Heart right ventricle (tissue), 16 donors: ENCODE measurements around the gene MIPEP. TPM values are rescaled to one million over a fixed set of nuclear protein-coding genes. Genes with fewer than 3 reads are reported as not detected.

Experiments
- ATAC-seq, 8 donors: fragments of 200-7000 bp; cut with Tn5 transposase; one replicate each; pipeline ENCODE4 v1.9.1; 2020; ENCODE audit warnings: mild to moderate bottlenecking in 8 of 8, moderate library complexity in 8 of 8, moderate number of reproducible peaks in 1 of 8
- DNase-seq, 2 donors: peaks; one replicate each; pipeline ENCODE4 v3.0.0-alpha.2; 2020
- H3K27ac ChIP-seq, 10 donors: fragments of 200-600 bp; sonication (generic) in 2 of 10; one replicate each; pipeline versions ENCODE4 v1.5.0 to v1.8.0; 2020 to 2022; ENCODE audit warnings: mild to moderate bottlenecking in 3 of 10
- H3K27me3 ChIP-seq, 7 donors: fragments of 200-600 bp; one replicate each; pipeline ENCODE4 v1.8.0; 2021 to 2022; ENCODE audit warnings: mild to moderate bottlenecking in 2 of 7
- H3K36me3 ChIP-seq, 9 donors: fragments of 200-600 bp; sonication (generic) in 1 of 9; one replicate each; pipeline versions ENCODE4 v1.5.0 to v1.8.0; 2020 to 2022; ENCODE audit warnings: mild to moderate bottlenecking in 2 of 9
- H3K4me1 ChIP-seq, 9 donors: fragments of 200-600 bp; sonication (generic) in 1 of 9; one replicate each; pipeline versions ENCODE4 v1.5.0 to v1.8.0; 2020 to 2022; ENCODE audit warnings: mild to moderate bottlenecking in 4 of 9
- H3K4me3 ChIP-seq, 10 donors: fragments of 200-600 bp; sonication (generic) in 2 of 10; one replicate each; pipeline versions ENCODE4 v1.5.0 to v1.8.0; 2020 to 2022; ENCODE audit warnings: mild to moderate bottlenecking in 7 of 10, moderate library complexity in 2 of 10
- H3K9me3 ChIP-seq, 11 donors: fragments of 200-600 bp in 10 of 11; sonication (generic) in 2 of 11; one replicate each; pipeline versions ENCODE4 v1.5.0 to v1.8.0; 2013 to 2022; ENCODE audit warnings: mild to moderate bottlenecking in 2 of 11, control low read depth in 1 of 11, moderate library complexity in 1 of 11
- CTCF ChIP-seq, 9 donors: fragments of 200-600 bp; sonication (generic) in 2 of 9; IDR thresholded peaks; one replicate each; pipeline versions ENCODE4 v1.5.0 to v1.8.0; 2021 to 2022; ENCODE audit warnings: antibody characterized with exemption in 9 of 9, mild to moderate bottlenecking in 5 of 9, moderate library complexity in 1 of 9
- WGBS, 2 donors: extraction: QIAGEN DNeasy Blood & Tissue Kit; methylation state at CpG; one replicate each; pipeline ENCODE4 v1.1.7; 2013; ENCODE audit warnings: inconsistent platforms in 1 of 2; 5-methylcytosine and 5-hydroxymethylcytosine counted together
- intact Hi-C, 10 donors: fragments of 100-400 bp; cut with DNase I; formaldehyde crosslinking; loops; one replicate each; pipeline versions ENCODE4 v1.11.1 to v1.14.2; 2022
- polyA plus RNA-seq, 2 donors: library from polyadenylated mRNA; stranded (reverse); fragments of 200-250 nt; gene quantifications; one replicate each; pipeline ENCODE4 v1.2.3, GENCODE V29; 2013
- total RNA-seq, 10 donors: library from RNA; stranded (reverse); fragmentation: NEBNext Ultra II Directional in 3 of 10; extraction: Animal tissue kit (Norgen Biotek cat#: 25700) in 3 of 10; gene quantifications; one replicate each; pipeline versions ENCODE4 v1.2.1 to v1.2.4, GENCODE V29; 2021 to 2023
- donor health status: Arrhythmogenic right ventricular cardiomyopathy.
- donor health status: ischemic (EF 13 %, LVEDD 7.1; RV severe dilation, severe dysfunction).
- donor health status: healthy with polysubstance abuse.
- donor health status: DM: no; HTN: yes; CAD: no.
- donor health status: DM: no; HTN: no; CAD: no.
- donor health status: ischemic (EF 25% LVEDD 6.9; RV normal size, moderate dysfunction).
- donor health status: ischemic (EF 25% LVEDD 5.7; RV mildly dilated, moderate dysfunction).
- donor health status: healthy.
- donor health status: DM: yes; HTN: yes; CAD: no.
- donor health status: Ischemic cardiomyopathy.
- donor health status: ischemic (EF 35%, LVEDD 5.7; RV mildly dilated, moderate dysfunction).
- donor health status: nonischemic (EF 11% LVEDD 7.7; RV severe dilation, severe dysfunction).
- donor health status: DM: yes; HTN: yes; CAD: no.
- donor health status: PGD.
- donor health status: ischemic (EF 29% LVEDD 5.4; RV normal size, mild dysfunction).
- donor health status: nonischemic (EF 23%, LVEDD 6.1; RV moderate dilation, normal function).

Gene MIPEP
- total and polyA plus RNA-seq, 12 donors = 23.4 to 83.4 (median 44.1) TPM

GRCh38 chr13:23743278-23744076 is 145.7 kb downstream of the MIPEP start:
- WGBS, 2 donors = 94% methylated on average over 8 of the region's 8 CpGs

GRCh38 chr13:23741879-23742510 is 147.2 kb downstream of the MIPEP start:
- no peaks in the 10 kb centered on the region for H3K9me3 ChIP-seq
- H3K4me3 ChIP-seq = no peak overlapping the region
- intact Hi-C loops = no loop called here
- H3K27ac ChIP-seq = no peak overlapping the region
- DNase-seq = no peak
- H3K27me3 ChIP-seq = no peaks in the 10 kb centered on the region
- no peak for ATAC-seq
- peaks cover 0 to 4% (median 0%) of the 10 kb centered on the region in 9 donors for H3K4me1 ChIP-seq
- TF ChIP-seq CTCF (IDR thresholded peaks at IDR 0.05) = peak in 7 of 9 donors; percentile 13 to 51 (median 31)
- WGBS, 2 donors = 75 to 85% methylated on average over 4 of the region's 4 CpGs
- H3K36me3 ChIP-seq = peaks cover 0 to 3% (median 0%) of the 10 kb centered on the region in 9 donors

More at GRCh38 chr13:23743278-23744076, 145.7 kb downstream of the MIPEP start:
- ATAC-seq (no peak), DNase-seq (no peak)
- intact Hi-C loops = no loop called here
- no peak overlapping the region for H3K27ac ChIP-seq
- H3K9me3 ChIP-seq = no peaks in the 10 kb centered on the region
- H3K4me1 ChIP-seq = peaks cover 0 to 4% (median 0%) of the 10 kb centered on the region in 9 donors
- no peaks in the 10 kb centered on the region for H3K36me3 ChIP-seq
- no peak for TF ChIP-seq CTCF (IDR thresholded peaks at IDR 0.05)
- no peak overlapping the region for H3K4me3 ChIP-seq
- H3K27me3 ChIP-seq = no peaks in the 10 kb centered on the region

- WGBS, 2 donors = 79 to 94% methylated on average over 4 of the region's 4 CpGs
- no peak overlapping the region for H3K27ac ChIP-seq
Observed at GRCh38 chr13:23740002-23740401, 149.2 kb downstream of the MIPEP start.

More at GRCh38 chr13:23740002-23740401, 149.2 kb downstream of the MIPEP start:
- no peak overlapping the region for H3K4me3 ChIP-seq
- DNase-seq = no peak
- H3K4me1 ChIP-seq = peaks cover 0 to 4% (median 0%) of the 10 kb centered on the region in 9 donors
- intact Hi-C loops = no loop called here
- no peaks in the 10 kb centered on the region for H3K27me3 ChIP-seq
- ATAC-seq = peak in 3 of 8 donors; percentile 26 to 61 (median 44)
- TF ChIP-seq CTCF (IDR thresholded peaks at IDR 0.05) = no peak
- H3K36me3 ChIP-seq = peaks cover 0 to 6% (median 0%) of the 10 kb centered on the region in 9 donors
- H3K9me3 ChIP-seq = no peaks in the 10 kb centered on the region
